Measurements from ENCODE around the gene SARDH.

Gene SARDH

DNA sequence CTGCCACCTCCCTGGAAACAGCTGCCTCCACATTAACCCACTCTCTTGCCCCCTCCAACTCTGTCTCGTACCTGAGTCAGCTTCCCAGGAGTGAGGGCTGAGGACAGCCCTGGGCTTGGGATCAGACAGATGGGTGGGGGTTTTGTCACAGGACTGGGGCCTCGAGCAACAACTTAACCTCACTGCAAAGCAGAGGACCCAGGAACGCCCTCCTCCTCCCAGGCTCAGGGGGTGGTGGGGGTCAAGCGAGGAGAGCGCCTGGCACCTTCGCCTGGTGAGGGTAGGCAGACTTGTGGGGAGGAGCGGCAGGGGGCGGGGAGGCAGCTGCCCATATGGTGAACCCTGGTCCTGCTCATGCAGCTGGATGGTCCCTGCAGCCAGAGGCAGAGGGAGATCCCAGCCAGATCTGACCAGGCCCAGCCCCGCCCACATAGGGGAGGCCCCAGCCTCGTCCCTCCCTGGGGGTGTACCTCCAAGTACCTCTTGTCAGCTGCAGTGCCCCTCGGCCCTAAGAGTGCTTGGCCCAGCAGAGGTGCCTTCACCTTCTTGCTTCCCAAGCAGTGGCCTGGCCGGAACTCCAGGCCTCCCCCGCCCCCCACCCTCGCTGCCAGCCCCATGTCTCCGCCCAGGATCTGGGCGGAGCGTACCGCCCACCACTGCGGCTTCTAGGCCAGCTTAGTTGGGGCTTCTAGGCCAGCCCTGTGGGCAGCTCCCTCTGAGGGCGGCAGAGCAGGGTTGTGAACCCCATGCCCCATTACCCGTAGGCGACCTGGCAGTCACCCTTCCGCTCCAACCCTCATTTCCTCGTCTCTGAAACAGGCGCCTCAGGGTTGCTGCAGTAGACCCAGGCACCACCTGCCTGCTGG, at the start of gene SARDH:
Gene SARDH, minus strand, starts transcription at position 579 of the 866 bp plus-strand sequence. CDS start 4,179 bp downstream, outside the sequence.
- Histone ChIP-seq H3K4me1 (ENCODE audit: control insufficient read depth, insufficient read depth, low read length) (no peaks in the 10 kb centered on the region), H3K36me3 (ENCODE audit: control insufficient read depth in 2 of 2, insufficient read depth in 1 of 2, low read length in 2 of 2) (no peaks in the 10 kb centered on the region), H3K4me3 (ENCODE audit: low read depth, low read length) (no peak within 1 kb of the TSS; the same call in 1 of the 2 replicates), H3K9me3 (ENCODE audit: control insufficient read depth, insufficient read depth, low read depth, low read length) (no peaks in the 10 kb centered on the region), H3K27ac (ENCODE audit: extremely low read depth, low read depth, low read length) (no peak within 1 kb of the TSS; the same call in 1 of the 2 replicates)
- TF ChIP-seq GLIS1 (tag by site-specific recombination; IDR thresholded peaks at IDR 0.05) (peak; percentile 24; the same call in 1 of the 2 replicates), SP3 (tag by site-specific recombination; IDR thresholded peaks at IDR 0.05) (peak; percentile 60), ZFHX2 (tag by site-specific recombination; conservative IDR thresholded peaks at IDR 0.05) (peak; percentile 93), ZNF311 (tag by site-specific recombination; IDR thresholded peaks at IDR 0.05; ENCODE audit: borderline replicate concordance) (no peak), KLF9 (tag by site-specific recombination; IDR thresholded peaks at IDR 0.05; ENCODE audit: low read depth) (peak; percentile 46; the same call in 1 of the 2 replicates), ZNF843 (tag by site-specific recombination; IDR thresholded peaks at IDR 0.05) (no peak), ZBTB48 (tag by site-specific recombination; IDR thresholded peaks at IDR 0.05) (0 out of 2 replicates have a peak, but pooled peaks have one; percentile 23), ZNF19 (tag by site-specific recombination; IDR thresholded peaks at IDR 0.05; ENCODE audit: low read depth) (no peak), KLF1 (tag by site-specific recombination; IDR thresholded peaks at IDR 0.05) (peak; percentile 38), SP2 (tag by site-specific recombination; IDR thresholded peaks at IDR 0.05) (peak; percentile 93), ZNF10 (tag by site-specific recombination; IDR thresholded peaks at IDR 0.05) (0 out of 2 replicates have a peak, but pooled peaks have one; percentile 10), ZNF660 (tag by site-specific recombination; IDR thresholded peaks at IDR 0.05) (no peak), EGR2 (tag by site-specific recombination; IDR thresholded peaks at IDR 0.05; ENCODE audit: low read depth) (peak; percentile 89), IKZF3 (tag by site-specific recombination; IDR thresholded peaks at IDR 0.05) (no peak)
- ChIA-PET CTCF (interaction anchor here (0.5 to 1.6 kb wide), 5 partner anchors 44 to 1801 kb away, joined by 3 to 8 read pairs (median 5); no protein-coding TSS in a partner anchor), POLR2A (interaction anchor here (1.1 kb wide), 1 partner anchor 279 kb away, joined by 3 read pairs; the partner anchor contains the start of gene CACFD1)

DNA sequence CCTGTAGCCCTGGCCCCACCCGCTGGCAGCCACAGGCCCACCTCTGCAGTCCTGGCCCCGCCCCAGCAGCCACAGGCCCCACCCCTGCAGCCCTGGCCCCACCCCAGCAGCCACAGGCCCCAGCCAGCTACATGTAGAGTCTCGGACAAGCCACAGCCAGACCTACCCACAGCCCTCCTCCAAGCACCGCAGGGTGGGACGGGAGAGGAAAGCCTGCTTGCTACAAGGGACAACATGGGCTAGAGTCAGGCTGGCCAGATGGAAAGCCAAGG, 49.5 kb upstream of the SARDH start:
- POLR2A ChIA-PET: interaction anchor here (0.6 kb wide), 3 partner anchors 13 to 440 kb away, joined by 4 to 6 read pairs (median 5); partner anchors contain the start of genes MED22 and RPL7A
- Histone ChIP-seq H3K4me3 (ENCODE audit: low read depth, low read length) (no peak overlapping the region), H3K9me3 (ENCODE audit: control insufficient read depth, insufficient read depth, low read depth, low read length) (no peaks in the 10 kb centered on the region), H3K4me1 (ENCODE audit: control insufficient read depth, insufficient read depth, low read length) (no peaks in the 10 kb centered on the region), H3K27ac (ENCODE audit: extremely low read depth, low read depth, low read length) (no peak overlapping the region), H3K36me3 (ENCODE audit: control insufficient read depth in 2 of 2, insufficient read depth in 1 of 2, low read length in 2 of 2) (peaks cover 0 to 24% of the 10 kb centered on the region in 2 experiments; a peak in 2 of 3 replicates)
- no peak for TF ChIP-seq KLF8 (tag by site-specific recombination; IDR thresholded peaks at IDR 0.05)
- no peak for TF ChIP-seq ZNF37A (tag by site-specific recombination; IDR thresholded peaks at IDR 0.05)
- no peak for TF ChIP-seq ZNF221 (tag by site-specific recombination; IDR thresholded peaks at IDR 0.05; ENCODE audit: borderline replicate concordance)
- no peak for TF ChIP-seq ZNF274 (IDR thresholded peaks at IDR 0.05; ENCODE audit: low read length)
- TF ChIP-seq ZNF274 (tag by site-specific recombination; IDR thresholded peaks at IDR 0.05; ENCODE audit: borderline replicate concordance): no peak
- 0 out of 2 replicates have a peak, but pooled peaks have one; percentile 10 for TF ChIP-seq ZIC2 (tag by site-specific recombination; IDR thresholded peaks at IDR 0.05)
- 0 out of 2 replicates have a peak, but pooled peaks have one; percentile 12 for TF ChIP-seq KLF1 (tag by site-specific recombination; IDR thresholded peaks at IDR 0.05)
- TF ChIP-seq ZNF248 (tag by site-specific recombination; IDR thresholded peaks at IDR 0.05): no peak
- CTCF ChIA-PET: interaction anchor here (1.2 kb wide), 1 partner anchor 206 kb away, joined by 3 read pairs; no protein-coding TSS in a partner anchor

Measured in HEK293 (cell line).